NB4 (cell line): ENCODE data around the gene LIMS1.

Experiments
- CTCF ChIP-seq: IDR thresholded peaks from one replicate; pipeline ENCODE4 v1.5.1; 2012; ENCODE audit warnings: low read depth, low read length
- MAX ChIP-seq: IDR thresholded peaks from 2 replicates; pipeline ENCODE4 v1.6.1; 2011; ENCODE audit warnings: low read depth, low read length
- MYC ChIP-seq: IDR thresholded peaks from 2 replicates; pipeline ENCODE4 v1.6.1; 2011; ENCODE audit warnings: low read depth, low read length
- POLR2A ChIP-seq: IDR thresholded peaks from 2 replicates; pipeline ENCODE4 v1.6.1; 2011; ENCODE audit warnings: mild to moderate bottlenecking; ENCODE audit not compliant: insufficient read length; ENCODE audit errors: extremely low read depth

- no peak for TF ChIP-seq CTCF
- no peak for TF ChIP-seq MAX
- no peak for TF ChIP-seq POLR2A
- TF ChIP-seq MYC, result no peak
These were observed 55.1 kb downstream of the LIMS1 start for GRCh38 chr2:108589372-108589771.
